ENCODE measurements around the gene DENND6B.

DENND6B gene

DNA sequence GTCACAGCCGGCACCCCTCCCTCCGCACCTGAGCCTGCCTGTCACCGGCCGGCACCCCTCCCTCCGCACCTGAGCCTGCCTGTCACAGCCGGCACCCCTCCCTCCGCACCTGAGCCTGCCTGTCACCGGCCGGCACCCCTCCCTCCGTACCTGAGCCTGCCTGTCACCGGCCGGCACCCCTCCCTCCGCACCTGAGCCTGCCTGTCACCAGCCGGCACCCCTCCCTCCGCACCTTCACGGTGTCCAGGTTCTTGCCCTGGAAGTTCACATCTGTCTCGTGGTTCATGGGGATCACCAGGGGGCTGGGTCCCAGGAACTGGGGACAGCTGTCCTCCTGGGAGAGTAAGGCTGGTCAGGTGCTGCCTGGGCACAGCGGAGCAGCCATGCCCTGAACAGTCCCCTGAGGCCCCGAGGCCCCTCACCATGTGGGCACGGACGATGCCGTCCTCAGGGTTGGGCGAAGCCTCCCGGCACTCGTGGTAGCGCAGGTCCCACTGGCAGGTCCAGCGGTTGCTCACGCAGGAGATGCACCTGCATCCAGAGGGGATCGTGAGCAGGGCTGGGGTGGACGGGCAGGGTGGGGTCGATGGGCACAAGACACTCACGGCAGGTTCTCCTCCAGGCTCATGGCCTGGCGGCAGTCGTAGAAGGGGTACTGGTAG, 41.1 kb downstream of the DENND6B start (continued):
- TF ChIP-seq ESRRG (CRISPR knock-in tag; IDR thresholded peaks at IDR 0.05) = no peak
- no peak for TF ChIP-seq GLIS3 (CRISPR knock-in tag; IDR thresholded peaks at IDR 0.05)
- TF ChIP-seq, protein P1, sequence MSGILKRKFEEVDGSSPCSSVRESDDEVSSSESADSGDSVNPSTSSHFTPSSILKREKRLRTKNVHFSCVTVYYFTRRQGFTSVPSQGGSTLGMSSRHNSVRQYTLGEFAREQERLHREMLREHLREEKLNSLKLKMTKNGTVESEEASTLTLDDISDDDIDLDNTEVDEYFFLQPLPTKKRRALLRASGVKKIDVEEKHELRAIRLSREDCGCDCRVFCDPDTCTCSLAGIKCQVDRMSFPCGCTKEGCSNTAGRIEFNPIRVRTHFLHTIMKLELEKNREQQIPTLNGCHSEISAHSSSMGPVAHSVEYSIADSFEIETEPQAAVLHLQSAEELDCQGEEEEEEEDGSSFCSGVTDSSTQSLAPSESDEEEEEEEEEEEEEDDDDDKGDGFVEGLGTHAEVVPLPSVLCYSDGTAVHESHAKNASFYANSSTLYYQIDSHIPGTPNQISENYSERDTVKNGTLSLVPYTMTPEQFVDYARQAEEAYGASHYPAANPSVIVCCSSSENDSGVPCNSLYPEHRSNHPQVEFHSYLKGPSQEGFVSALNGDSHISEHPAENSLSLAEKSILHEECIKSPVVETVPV (CRISPR knock-in tag; IDR thresholded peaks at IDR 0.05) = no peak
- no peak for TF ChIP-seq SNAI2 (CRISPR knock-in tag; IDR thresholded peaks at IDR 0.05)
- TF ChIP-seq ZFP3 (CRISPR knock-in tag; IDR thresholded peaks at IDR 0.05) = no peak
- no peak for TF ChIP-seq OSR1 (CRISPR knock-in tag; IDR thresholded peaks at IDR 0.05)
- no peak for TF ChIP-seq ZNF8 (CRISPR knock-in tag; IDR thresholded peaks at IDR 0.05)
- no peak for TF ChIP-seq BACH2 (CRISPR knock-in tag; IDR thresholded peaks at IDR 0.05; ENCODE audit: borderline replicate concordance)
- no peak for TF ChIP-seq RARB (CRISPR knock-in tag; IDR thresholded peaks at IDR 0.05)

DNA sequence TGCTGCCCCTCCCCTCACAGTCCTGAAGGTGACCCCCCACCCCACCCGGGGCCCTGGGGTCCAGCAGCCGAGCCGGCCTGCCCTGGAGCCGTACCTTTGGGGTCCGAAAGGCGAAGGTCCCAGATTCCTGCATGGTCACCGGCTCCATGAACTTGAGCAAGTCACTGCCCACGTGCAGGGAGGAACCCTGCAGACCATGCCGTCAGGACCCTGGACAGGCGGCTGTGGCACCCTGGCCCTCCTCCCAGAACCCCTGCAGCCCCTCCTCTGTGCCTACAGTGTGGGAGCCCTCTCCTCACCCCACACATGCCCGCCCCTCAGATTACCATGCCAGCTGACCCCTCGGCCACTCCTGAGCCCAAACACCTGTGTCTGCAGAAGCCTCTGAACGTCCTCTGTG, 42.3 kb downstream of the DENND6B start:
- ATAC-seq = no peak
- TF ChIP-seq, protein P2, sequence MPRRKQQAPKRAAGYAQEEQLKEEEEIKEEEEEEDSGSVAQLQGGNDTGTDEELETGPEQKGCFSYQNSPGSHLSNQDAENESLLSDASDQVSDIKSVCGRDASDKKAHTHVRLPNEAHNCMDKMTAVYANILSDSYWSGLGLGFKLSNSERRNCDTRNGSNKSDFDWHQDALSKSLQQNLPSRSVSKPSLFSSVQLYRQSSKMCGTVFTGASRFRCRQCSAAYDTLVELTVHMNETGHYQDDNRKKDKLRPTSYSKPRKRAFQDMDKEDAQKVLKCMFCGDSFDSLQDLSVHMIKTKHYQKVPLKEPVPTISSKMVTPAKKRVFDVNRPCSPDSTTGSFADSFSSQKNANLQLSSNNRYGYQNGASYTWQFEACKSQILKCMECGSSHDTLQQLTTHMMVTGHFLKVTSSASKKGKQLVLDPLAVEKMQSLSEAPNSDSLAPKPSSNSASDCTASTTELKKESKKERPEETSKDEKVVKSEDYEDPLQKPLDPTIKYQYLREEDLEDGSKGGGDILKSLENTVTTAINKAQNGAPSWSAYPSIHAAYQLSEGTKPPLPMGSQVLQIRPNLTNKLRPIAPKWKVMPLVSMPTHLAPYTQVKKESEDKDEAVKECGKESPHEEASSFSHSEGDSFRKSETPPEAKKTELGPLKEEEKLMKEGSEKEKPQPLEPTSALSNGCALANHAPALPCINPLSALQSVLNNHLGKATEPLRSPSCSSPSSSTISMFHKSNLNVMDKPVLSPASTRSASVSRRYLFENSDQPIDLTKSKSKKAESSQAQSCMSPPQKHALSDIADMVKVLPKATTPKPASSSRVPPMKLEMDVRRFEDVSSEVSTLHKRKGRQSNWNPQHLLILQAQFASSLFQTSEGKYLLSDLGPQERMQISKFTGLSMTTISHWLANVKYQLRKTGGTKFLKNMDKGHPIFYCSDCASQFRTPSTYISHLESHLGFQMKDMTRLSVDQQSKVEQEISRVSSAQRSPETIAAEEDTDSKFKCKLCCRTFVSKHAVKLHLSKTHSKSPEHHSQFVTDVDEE (CRISPR knock-in tag; IDR thresholded peaks at IDR 0.05) = no peak
- TF ChIP-seq, protein P3, sequence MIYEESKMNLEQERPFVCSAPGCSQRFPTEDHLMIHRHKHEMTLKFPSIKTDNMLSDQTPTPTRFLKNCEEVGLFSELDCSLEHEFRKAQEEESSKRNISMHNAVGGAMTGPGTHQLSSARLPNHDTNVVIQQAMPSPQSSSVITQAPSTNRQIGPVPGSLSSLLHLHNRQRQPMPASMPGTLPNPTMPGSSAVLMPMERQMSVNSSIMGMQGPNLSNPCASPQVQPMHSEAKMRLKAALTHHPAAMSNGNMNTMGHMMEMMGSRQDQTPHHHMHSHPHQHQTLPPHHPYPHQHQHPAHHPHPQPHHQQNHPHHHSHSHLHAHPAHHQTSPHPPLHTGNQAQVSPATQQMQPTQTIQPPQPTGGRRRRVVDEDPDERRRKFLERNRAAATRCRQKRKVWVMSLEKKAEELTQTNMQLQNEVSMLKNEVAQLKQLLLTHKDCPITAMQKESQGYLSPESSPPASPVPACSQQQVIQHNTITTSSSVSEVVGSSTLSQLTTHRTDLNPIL (CRISPR knock-in tag; IDR thresholded peaks at IDR 0.05; ENCODE audit: low read depth) = no peak
- TF ChIP-seq, protein P1 (CRISPR knock-in tag; IDR thresholded peaks at IDR 0.05) = no peak
- TF ChIP-seq ZNF8 (CRISPR knock-in tag; IDR thresholded peaks at IDR 0.05) (no peak), RARB (CRISPR knock-in tag; IDR thresholded peaks at IDR 0.05) (no peak), ESRRG (CRISPR knock-in tag; IDR thresholded peaks at IDR 0.05) (no peak), ZFP30 (CRISPR knock-in tag; IDR thresholded peaks at IDR 0.05) (no peak), PPARA (CRISPR knock-in tag; IDR thresholded peaks at IDR 0.05; ENCODE audit: borderline replicate concordance) (no peak), SNAI2 (CRISPR knock-in tag; IDR thresholded peaks at IDR 0.05) (no peak), OSR1 (CRISPR knock-in tag; IDR thresholded peaks at IDR 0.05) (no peak), ISL1 (CRISPR knock-in tag; IDR thresholded peaks at IDR 0.05) (no peak), BACH2 (CRISPR knock-in tag; IDR thresholded peaks at IDR 0.05; ENCODE audit: borderline replicate concordance) (no peak), ARNTL (CRISPR knock-in tag; IDR thresholded peaks at IDR 0.05; ENCODE audit: borderline replicate concordance, low read depth) (no peak), ZNF565 (CRISPR knock-in tag; conservative IDR thresholded peaks at IDR 0.05; ENCODE audit: low read depth) (no peak), TCF4 (CRISPR knock-in tag; IDR thresholded peaks at IDR 0.05; ENCODE audit: borderline replicate concordance) (no peak), ZFP3 (CRISPR knock-in tag; IDR thresholded peaks at IDR 0.05) (no peak)
- TF ChIP-seq, protein P4, sequence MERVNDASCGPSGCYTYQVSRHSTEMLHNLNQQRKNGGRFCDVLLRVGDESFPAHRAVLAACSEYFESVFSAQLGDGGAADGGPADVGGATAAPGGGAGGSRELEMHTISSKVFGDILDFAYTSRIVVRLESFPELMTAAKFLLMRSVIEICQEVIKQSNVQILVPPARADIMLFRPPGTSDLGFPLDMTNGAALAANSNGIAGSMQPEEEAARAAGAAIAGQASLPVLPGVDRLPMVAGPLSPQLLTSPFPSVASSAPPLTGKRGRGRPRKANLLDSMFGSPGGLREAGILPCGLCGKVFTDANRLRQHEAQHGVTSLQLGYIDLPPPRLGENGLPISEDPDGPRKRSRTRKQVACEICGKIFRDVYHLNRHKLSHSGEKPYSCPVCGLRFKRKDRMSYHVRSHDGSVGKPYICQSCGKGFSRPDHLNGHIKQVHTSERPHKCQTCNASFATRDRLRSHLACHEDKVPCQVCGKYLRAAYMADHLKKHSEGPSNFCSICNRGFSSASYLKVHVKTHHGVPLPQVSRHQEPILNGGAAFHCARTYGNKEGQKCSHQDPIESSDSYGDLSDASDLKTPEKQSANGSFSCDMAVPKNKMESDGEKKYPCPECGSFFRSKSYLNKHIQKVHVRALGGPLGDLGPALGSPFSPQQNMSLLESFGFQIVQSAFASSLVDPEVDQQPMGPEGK (CRISPR knock-in tag; IDR thresholded peaks at IDR 0.05; ENCODE audit: borderline replicate concordance) = no peak

DNA sequence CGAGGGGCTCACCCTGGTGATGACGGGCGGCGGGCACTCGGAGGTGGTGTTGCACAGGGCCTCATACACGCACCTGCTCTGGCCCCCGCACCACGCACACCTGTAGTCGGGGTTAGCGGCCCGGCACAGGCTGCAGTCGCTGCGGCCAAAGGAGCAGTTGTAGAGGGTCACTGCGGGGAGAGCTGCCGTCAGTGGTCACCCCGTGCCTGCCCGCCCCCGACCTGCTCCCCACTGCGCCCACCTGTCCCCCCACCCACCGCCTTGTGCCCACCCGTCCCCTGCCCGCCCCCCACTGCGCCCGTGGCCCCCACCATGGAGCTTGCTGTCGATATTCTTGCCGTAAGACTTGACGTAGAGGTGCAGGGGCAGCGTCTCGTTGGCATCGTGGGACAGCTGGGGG, 43.0 kb downstream of the DENND6B start:
- ATAC-seq = no peak
- TF ChIP-seq, protein P3 (CRISPR knock-in tag; IDR thresholded peaks at IDR 0.05; ENCODE audit: low read depth) = no peak
- TF ChIP-seq ZFP30 (CRISPR knock-in tag; IDR thresholded peaks at IDR 0.05) (no peak), CSDC2 (CRISPR knock-in tag; IDR thresholded peaks at IDR 0.05) (no peak), GLIS3 (CRISPR knock-in tag; IDR thresholded peaks at IDR 0.05) (no peak), PPARA (CRISPR knock-in tag; IDR thresholded peaks at IDR 0.05; ENCODE audit: borderline replicate concordance) (no peak), SNAI2 (CRISPR knock-in tag; IDR thresholded peaks at IDR 0.05) (no peak), OSR1 (CRISPR knock-in tag; IDR thresholded peaks at IDR 0.05) (no peak), ZNF8 (CRISPR knock-in tag; IDR thresholded peaks at IDR 0.05) (no peak)
- TF ChIP-seq, protein P5, sequence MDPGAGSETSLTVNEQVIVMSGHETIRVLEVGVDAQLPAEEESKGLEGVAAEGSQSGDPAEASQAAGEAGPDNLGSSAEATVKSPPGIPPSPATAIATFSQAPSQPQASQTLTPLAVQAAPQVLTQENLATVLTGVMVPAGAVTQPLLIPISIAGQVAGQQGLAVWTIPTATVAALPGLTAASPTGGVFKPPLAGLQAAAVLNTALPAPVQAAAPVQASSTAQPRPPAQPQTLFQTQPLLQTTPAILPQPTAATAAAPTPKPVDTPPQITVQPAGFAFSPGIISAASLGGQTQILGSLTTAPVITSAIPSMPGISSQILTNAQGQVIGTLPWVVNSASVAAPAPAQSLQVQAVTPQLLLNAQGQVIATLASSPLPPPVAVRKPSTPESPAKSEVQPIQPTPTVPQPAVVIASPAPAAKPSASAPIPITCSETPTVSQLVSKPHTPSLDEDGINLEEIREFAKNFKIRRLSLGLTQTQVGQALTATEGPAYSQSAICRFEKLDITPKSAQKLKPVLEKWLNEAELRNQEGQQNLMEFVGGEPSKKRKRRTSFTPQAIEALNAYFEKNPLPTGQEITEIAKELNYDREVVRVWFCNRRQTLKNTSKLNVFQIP (CRISPR knock-in tag; IDR thresholded peaks at IDR 0.05; ENCODE audit: borderline replicate concordance, low read depth) = no peak
- TF ChIP-seq, protein P4 (CRISPR knock-in tag; IDR thresholded peaks at IDR 0.05; ENCODE audit: borderline replicate concordance) = no peak
